H1 (cell line): Measurements from ENCODE around the gene TTC28. TPM values are rescaled to one million over a fixed set of nuclear protein-coding genes. Genes with fewer than 3 reads are reported as not detected.
"Not testable (repeated sequence)": the region's sequence is repeated elsewhere in the genome, so short reads cannot be mapped to it uniquely, and the experiment has no call there.

ENCODE experiments used
- CTCF ChIA-PET: fragments of 300-600 bp; sonication (Branson Sonifier 250); formaldehyde crosslinking; loops from one replicate; lab custom pipeline; 2021; ENCODE audit not compliant: partially characterized antibody; lab: Charles Lee
- POLR2A ChIA-PET: fragments of 300-600 bp; sonication (Branson Sonifier 250); formaldehyde crosslinking; loops from one replicate; lab custom pipeline; 2021; ENCODE audit warnings: inconsistent platforms; ENCODE audit not compliant: partially characterized antibody; lab: Charles Lee
- DNase-seq, 2 experiments: peaks; one replicate each; pipeline versions ENCODE4 v3.0.0 to v3.0.0-alpha.2; 2010 to 2022; ENCODE audit warnings: low spot score in 2 of 2, low read depth in 1 of 2, mixed read lengths in 1 of 2
- FAIRE-seq: peaks from 2 replicates; lab custom pipeline; 2011; peaks lifted over from hg19 to GRCh38; lab: Jason Lieb, UNC
- H2AFZ ChIP-seq: 2 replicates; pipeline ENCODE4 v1.8.1; 2012; ENCODE audit warnings: low read length, inconsistent platforms
- H2AK5ac ChIP-seq: 2 replicates; pipeline ENCODE4 v1.6.1; 2013; ENCODE audit warnings: low read depth, low read length
- H2BK120ac ChIP-seq: replicated peaks from 2 replicates; pipeline ENCODE3; 2013; ENCODE audit warnings: low read depth, low read length, inconsistent platforms
- H2BK12ac ChIP-seq: 2 replicates; pipeline ENCODE4 v1.6.1; 2013; ENCODE audit warnings: low read depth, low read length
- H2BK15ac ChIP-seq: 2 replicates; pipeline ENCODE4 v1.6.1; 2013; ENCODE audit warnings: low read length
- H2BK20ac ChIP-seq: 2 replicates; pipeline ENCODE4 v1.6.1; 2013; ENCODE audit warnings: low read length
- H2BK5ac ChIP-seq: 2 replicates; pipeline ENCODE4 v1.6.1; 2013; ENCODE audit warnings: low read depth, low read length
- H3K14ac ChIP-seq: 2 replicates; pipeline ENCODE4 v1.6.1; 2013; ENCODE audit warnings: inconsistent platforms; ENCODE audit not compliant: insufficient read length
- H3K18ac ChIP-seq: 2 replicates; pipeline ENCODE4 v1.6.1; 2013; ENCODE audit warnings: low read length; ENCODE audit errors: extremely low read depth
- H3K23ac ChIP-seq: 2 replicates; pipeline ENCODE4 v1.6.1; 2013; ENCODE audit warnings: inconsistent platforms; ENCODE audit not compliant: insufficient read length
- H3K23me2 ChIP-seq: 2 replicates; pipeline ENCODE4 v1.6.1; 2013; ENCODE audit warnings: low read depth, low read length
- H3K27ac ChIP-seq: 2 replicates; pipeline ENCODE4 v1.6.1; 2011; ENCODE audit warnings: low read depth, low read length, inconsistent platforms
- H3K27me3 ChIP-seq, 4 experiments: replicated peaks in 1 of 4; 1 replicate in 1 of 4; 2 replicates in 3 of 4; pipeline versions ENCODE4 v1.6.1 to v1.8.1; 2011 to 2013; ENCODE audit warnings: low read length in 3 of 4, mild to moderate bottlenecking in 3 of 4, inconsistent platforms in 2 of 4, mixed read lengths in 2 of 4, moderate library complexity in 1 of 4; ENCODE audit not compliant: control insufficient read depth in 3 of 4, insufficient read depth in 3 of 4; ENCODE audit errors: extremely low read depth in 1 of 4
- H3K36me3 ChIP-seq, 4 experiments: 2 replicates each; pipeline versions ENCODE4 v1.6.1 to v1.8.1; 2011 to 2013; ENCODE audit warnings: mild to moderate bottlenecking in 4 of 4, low read length in 3 of 4, moderate library complexity in 2 of 4, control low read depth in 1 of 4, inconsistent platforms in 1 of 4; ENCODE audit not compliant: insufficient read depth in 4 of 4, control insufficient read depth in 2 of 4
- H3K4ac ChIP-seq: replicated peaks from 2 replicates; pipeline ENCODE3; 2013; ENCODE audit warnings: low read length, low read depth, mixed read lengths, inconsistent platforms; ENCODE audit not compliant: insufficient read length
- H3K4me1 ChIP-seq, 4 experiments: replicated peaks in 1 of 4; 1 replicate in 1 of 4; 2 replicates in 3 of 4; pipeline versions ENCODE4 v1.6.1 to v1.8.1; 2011 to 2013; ENCODE audit warnings: low read length in 3 of 4, inconsistent platforms in 2 of 4, mixed read lengths in 1 of 4; ENCODE audit not compliant: insufficient read depth in 4 of 4, control insufficient read depth in 3 of 4
- H3K4me2 ChIP-seq, 2 experiments: 2 replicates each; pipeline versions ENCODE4 v1.6.1 to v1.8.1; 2011 to 2013; ENCODE audit warnings: low read depth in 2 of 2, low read length in 2 of 2, control low read depth in 1 of 2, inconsistent platforms in 1 of 2, mild to moderate bottlenecking in 1 of 2; ENCODE audit not compliant: insufficient read depth in 1 of 2
- H3K4me3 ChIP-seq, 4 experiments: fragments of 200-600, 300-600 bp in 1 of 4; sonication (generic), shearing (Covaris generic), sonication (Bioruptor Twin) in 1 of 4; 2 replicates each; pipeline versions ENCODE4 v1.5.1 to v1.8.1; 2011 to 2016; ENCODE audit warnings: low read length in 4 of 4, low read depth in 3 of 4, control low read depth in 2 of 4, inconsistent platforms in 2 of 4, mild to moderate bottlenecking in 2 of 4, mixed read lengths in 1 of 4, moderate library complexity in 1 of 4; ENCODE audit not compliant: insufficient read depth in 2 of 4; ENCODE audit errors: extremely low read depth in 1 of 4
- H3K56ac ChIP-seq: replicated peaks from 2 replicates; pipeline ENCODE3; 2013; ENCODE audit warnings: low read depth, mild to moderate bottlenecking, mixed read lengths, low read length, inconsistent platforms; ENCODE audit not compliant: insufficient read length
- H3K79me1 ChIP-seq: 2 replicates; pipeline ENCODE4 v1.6.1; 2013; ENCODE audit warnings: low read depth, low read length, control low read depth
- H3K79me2 ChIP-seq, 2 experiments: 2 replicates each; pipeline versions ENCODE4 v1.6.1 to v1.8.1; 2012 to 2013; ENCODE audit warnings: low read length in 2 of 2, mild to moderate bottlenecking in 2 of 2, inconsistent platforms in 1 of 2; ENCODE audit not compliant: insufficient read depth in 2 of 2, control insufficient read depth in 1 of 2
- H3K9ac ChIP-seq, 4 experiments: replicated peaks in 1 of 4; 1 replicate in 1 of 4; 2 replicates in 3 of 4; pipeline versions ENCODE4 v1.6.1 to v1.8.1; 2011 to 2013; ENCODE audit warnings: low read depth in 3 of 4, low read length in 3 of 4, control low read depth in 2 of 4, mild to moderate bottlenecking in 2 of 4, moderate library complexity in 2 of 4, inconsistent platforms in 1 of 4; ENCODE audit errors: extremely low read depth in 1 of 4
- H3K9me3 ChIP-seq, 2 experiments: 2 replicates each; pipeline versions ENCODE4 v1.6.1 to v1.8.1; 2012 to 2013; ENCODE audit warnings: mild to moderate bottlenecking in 2 of 2, moderate library complexity in 2 of 2, control low read depth in 1 of 2, inconsistent platforms in 1 of 2, low read depth in 1 of 2, low read length in 1 of 2, mixed read lengths in 1 of 2; ENCODE audit not compliant: insufficient read depth in 2 of 2
- H4K20me1 ChIP-seq, 2 experiments: replicated peaks in 1 of 2; 2 replicates each; pipeline versions ENCODE3 to v1.8.1; 2011 to 2013; ENCODE audit warnings: inconsistent platforms in 2 of 2, low read length in 2 of 2, mild to moderate bottlenecking in 1 of 2; ENCODE audit not compliant: insufficient read depth in 2 of 2, control insufficient read depth in 1 of 2
- H4K5ac ChIP-seq: 2 replicates; pipeline ENCODE4 v1.6.1; 2013; ENCODE audit warnings: low read length, low read depth, mixed read lengths, inconsistent platforms; ENCODE audit not compliant: insufficient read length
- H4K8ac ChIP-seq: 2 replicates; pipeline ENCODE4 v1.8.0; 2013; ENCODE audit warnings: mild to moderate bottlenecking, moderate library complexity, low read length, inconsistent platforms; ENCODE audit not compliant: insufficient read depth; ENCODE audit errors: extremely low read depth
- H4K91ac ChIP-seq: replicated peaks from 2 replicates; pipeline ENCODE3; 2013; ENCODE audit warnings: low read length, mixed read lengths, inconsistent platforms; ENCODE audit not compliant: insufficient read length
- WGBS, 2 experiments: shearing (Covaris generic) in 1 of 2; methylation state at CpG; one replicate each; pipeline versions ENCODE4 v1.1.6 to v1.1.7; 2013 to 2015; ENCODE audit warnings: low lambda C conversion rate in 2 of 2, mixed read lengths in 2 of 2, inconsistent platforms in 1 of 2, low coverage in 1 of 2, missing lambda C conversion rate in 1 of 2; ENCODE audit not compliant: insufficient replicate concordance in 2 of 2, insufficient coverage in 1 of 2, insufficient read length in 1 of 2; ENCODE audit errors: extremely low coverage in 1 of 2, missing lambda C conversion rate in 1 of 2; 5-methylcytosine and 5-hydroxymethylcytosine counted together
- polyA plus RNA-seq, 7 experiments: library from polyadenylated mRNA; depleted of rRNA in 3 of 7; stranded (reverse) in 5 of 7; unstranded in 2 of 7; fragments of >200 nt in 5 of 7; fragments of 200-250 nt in 2 of 7; gene quantifications; 1 replicate in 5 of 7; 2 replicates in 1 of 7; 4 replicates in 1 of 7; pipeline versions ENCODE4 v1.2.1 to v1.2.3, GENCODE V29; 2011 to 2013; ENCODE audit warnings: missing spikeins in 2 of 7, mixed read lengths in 2 of 7
- total RNA-seq: library from RNA; stranded (reverse); fragmentation: NEBNext Ultra II Directional; extraction: Animal tissue kit (Norgen Biotek cat#: 25700); gene quantifications from 2 replicates; pipeline ENCODE4 v1.2.1, GENCODE V29; 2021

The TTC28 gene
- total and polyA plus RNA-seq, 2 of the 8 experiments (the other 6 are each of a cell fraction or from before 2014, with no cell fraction given), result 2.6 to 12.6 TPM

DNA sequence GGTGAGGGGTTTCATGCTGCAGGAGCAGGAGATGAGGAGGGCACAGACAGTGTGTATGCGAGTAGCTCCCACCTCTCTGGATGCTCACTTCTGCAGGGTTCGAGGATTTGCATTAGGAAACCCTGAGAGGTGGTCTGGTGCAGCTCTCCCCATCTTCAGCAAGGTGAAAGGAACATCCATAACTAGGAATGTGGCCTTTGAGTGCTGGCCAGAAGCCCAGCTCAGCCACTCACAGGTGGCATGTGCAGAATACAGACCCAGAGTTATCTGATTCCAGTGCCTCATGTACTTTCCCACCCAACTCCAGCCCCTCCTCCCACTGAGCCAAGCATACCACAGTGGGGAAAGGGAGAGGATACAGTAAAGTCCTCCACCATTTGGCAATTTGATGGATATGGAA is 10.2 kb upstream of the TTC28 start:
- H3K79me2 ChIP-seq, POLR2A ChIA-PET, H4K91ac ChIP-seq, H2BK15ac ChIP-seq, H2BK120ac ChIP-seq, H3K14ac ChIP-seq, H3K4me3 ChIP-seq, H4K8ac ChIP-seq, H2BK12ac ChIP-seq, H2BK20ac ChIP-seq, H3K23me2 ChIP-seq, H3K27me3 ChIP-seq, H3K4ac ChIP-seq, DNase-seq, H3K27ac ChIP-seq, H3K9ac ChIP-seq, CTCF ChIA-PET, H4K20me1 ChIP-seq, H3K9me3 ChIP-seq, H3K4me2 ChIP-seq, H4K5ac ChIP-seq, H3K79me1 ChIP-seq, H3K18ac ChIP-seq, H2BK5ac ChIP-seq, H3K56ac ChIP-seq, FAIRE-seq, H2AFZ ChIP-seq, H3K23ac ChIP-seq, H3K4me1 ChIP-seq, H2AK5ac ChIP-seq: not testable (repeated sequence)
- 91% methylated on average over 2 of the region's 2 CpGs; no CpG with 5 or more reads in 1 of the 2 experiments for WGBS, 2 experiments
- peaks cover 0 to 11% (median 2%) of the 10 kb centered on the region in 4 experiments; a peak in 4 of 8 replicates for H3K36me3 ChIP-seq

DNA sequence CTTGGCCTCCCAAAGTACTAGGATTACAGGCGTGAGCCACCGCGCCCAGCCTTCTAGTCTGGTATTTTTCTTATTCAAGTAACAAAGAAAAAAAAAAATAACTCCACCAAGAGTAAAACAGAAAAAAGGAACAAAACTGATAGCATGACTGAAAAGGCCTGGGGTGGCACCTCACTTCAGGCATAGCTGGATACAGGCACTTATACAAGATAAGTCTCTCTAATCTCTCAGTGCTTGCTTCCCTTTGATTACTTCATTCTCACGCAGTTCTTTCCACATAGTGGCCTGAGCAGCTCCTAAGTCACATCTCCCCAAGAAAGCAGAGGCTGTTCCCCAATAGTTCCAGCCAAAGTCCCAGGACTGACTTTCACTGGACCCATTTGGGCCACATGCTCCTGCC is 3.3 kb upstream of the TTC28 start:
- H2BK12ac ChIP-seq, H2BK15ac ChIP-seq, H4K5ac ChIP-seq, H3K9ac ChIP-seq, H2AK5ac ChIP-seq, H2BK5ac ChIP-seq, H2BK20ac ChIP-seq, POLR2A ChIA-PET, H3K23ac ChIP-seq, H3K27ac ChIP-seq, H3K9me3 ChIP-seq, DNase-seq, H3K36me3 ChIP-seq, FAIRE-seq, H3K4ac ChIP-seq, H3K4me2 ChIP-seq, H3K79me1 ChIP-seq, H2AFZ ChIP-seq, H3K4me3 ChIP-seq, H3K56ac ChIP-seq, H4K20me1 ChIP-seq, H3K14ac ChIP-seq, CTCF ChIA-PET, H3K23me2 ChIP-seq, H2BK120ac ChIP-seq, H3K18ac ChIP-seq, H3K27me3 ChIP-seq, H4K8ac ChIP-seq, H3K79me2 ChIP-seq, H3K4me1 ChIP-seq, H4K91ac ChIP-seq: not testable (repeated sequence)
- WGBS, 2 experiments, result 96% methylated on average over 4 of the region's 4 CpGs; no CpG with 5 or more reads in 1 of the 2 experiments
